Measurements from ENCODE around the gene CAPN12.

Gene CAPN12

GRCh38 chr19:38695832-38696728 lies 48.2 kb downstream of the CAPN12 start:
- Histone ChIP-seq H3K9me3 (ENCODE audit: severe bottlenecking) (no peaks in the 10 kb centered on the region), H3K27me3 (ENCODE audit: insufficient read depth, low read depth, severe bottlenecking) (no peaks in the 10 kb centered on the region), H3K36me3 (peaks cover 87% of the 10 kb centered on the region), H3K27ac (no peak overlapping the region), H3K4me3 (ENCODE audit: low read depth, low read length) (no peak overlapping the region)
- no peak for TF ChIP-seq CTCF (IDR thresholded peaks at IDR 0.05; ENCODE audit: low read depth, low read length)
- no peak for DNase-seq

GRCh38 chr19:38695317-38695683 lies 49.0 kb downstream of the CAPN12 start:
- TF ChIP-seq CTCF (IDR thresholded peaks at IDR 0.05; ENCODE audit: low read depth, low read length): no peak
- Histone ChIP-seq H3K9me3 (ENCODE audit: severe bottlenecking) (no peaks in the 10 kb centered on the region), H3K4me3 (ENCODE audit: low read depth, low read length) (no peak overlapping the region), H3K27ac (no peak overlapping the region), H3K36me3 (peaks cover 85% of the 10 kb centered on the region), H3K27me3 (ENCODE audit: insufficient read depth, low read depth, severe bottlenecking) (no peaks in the 10 kb centered on the region)
- no peak for DNase-seq

GRCh38 chr19:38693380-38694223 lies 50.7 kb downstream of the CAPN12 start:
- DNase-seq: no peak
- no peak overlapping the region for H3K4me3 ChIP-seq (ENCODE audit: low read depth, low read length)
- no peak overlapping the region for H3K27ac ChIP-seq
- no peaks in the 10 kb centered on the region for H3K27me3 ChIP-seq (ENCODE audit: insufficient read depth, low read depth, severe bottlenecking)
- H3K36me3 ChIP-seq: peaks cover 81% of the 10 kb centered on the region
- H3K9me3 ChIP-seq (ENCODE audit: severe bottlenecking): no peaks in the 10 kb centered on the region
- TF ChIP-seq CTCF (IDR thresholded peaks at IDR 0.05; ENCODE audit: low read depth, low read length): no peak

DNA sequence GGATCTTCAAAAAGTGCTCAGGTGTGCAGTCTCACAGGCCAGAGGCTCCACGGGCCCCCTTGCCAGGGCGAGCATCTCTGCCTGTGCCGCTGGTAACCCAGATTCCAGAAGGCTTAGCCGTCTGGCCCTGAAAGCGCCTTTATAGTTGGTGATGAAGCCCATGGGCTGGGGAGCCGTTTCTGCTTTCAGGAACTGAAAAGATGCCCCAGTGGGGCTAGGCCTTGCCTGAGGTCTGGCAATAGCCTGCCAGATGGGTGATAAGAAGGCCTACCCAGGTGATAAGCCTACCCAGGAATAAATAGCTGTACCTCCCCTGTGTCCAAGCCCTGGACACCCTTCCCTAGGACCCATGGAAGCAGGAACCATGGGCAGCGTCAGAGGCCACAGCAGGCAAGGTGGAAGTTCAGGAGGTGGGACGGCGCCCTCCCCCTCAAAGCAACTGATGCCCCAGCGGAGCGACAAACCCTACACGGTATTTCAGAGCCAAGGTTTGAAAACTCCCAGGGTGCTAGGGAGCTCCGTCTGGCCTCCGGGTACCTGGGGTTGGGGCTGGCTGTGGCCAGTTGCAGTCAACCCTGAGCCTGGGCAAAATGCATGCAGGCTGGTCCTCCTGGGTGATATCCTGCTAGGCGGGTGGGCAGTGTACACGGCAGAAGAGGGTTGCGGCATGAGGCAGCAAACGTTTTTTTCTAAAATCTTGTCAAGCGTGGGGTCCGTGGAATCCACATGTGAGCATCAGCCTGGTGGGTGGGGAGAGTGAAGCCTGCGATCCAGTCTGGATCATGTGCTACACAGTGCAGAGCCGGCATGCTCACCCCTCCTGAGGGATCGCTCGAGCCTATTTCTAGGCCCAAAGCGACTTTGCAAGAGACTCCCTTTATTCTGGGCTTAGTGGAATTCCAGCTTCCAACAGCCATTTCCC lies 51.6 kb downstream of the CAPN12 start:
- H3K4me3 ChIP-seq (ENCODE audit: low read depth, low read length): no peak overlapping the region

More for the DNA sequence above, 51.6 kb downstream of the CAPN12 start:
- no peaks in the 10 kb centered on the region for H3K9me3 ChIP-seq (ENCODE audit: severe bottlenecking)
- no peak overlapping the region for H3K27ac ChIP-seq
- H3K27me3 ChIP-seq (ENCODE audit: insufficient read depth, low read depth, severe bottlenecking): no peaks in the 10 kb centered on the region
- no peak for TF ChIP-seq CTCF (IDR thresholded peaks at IDR 0.05; ENCODE audit: low read depth, low read length)
- peaks cover 78% of the 10 kb centered on the region for H3K36me3 ChIP-seq
- DNase-seq: no peak

All from WERI-Rb-1 (cell line).